HG03097 (cell line): ENCODE data around the gene FAM53A.

Source experiments
- ATAC-seq: cut with Tn5 transposase; IDR thresholded peaks from one replicate; pipeline ENCODE4 v1.9.1; 2021; ENCODE audit not compliant: unreplicated experiment, low FRiP score

Gene FAM53A

DNA sequence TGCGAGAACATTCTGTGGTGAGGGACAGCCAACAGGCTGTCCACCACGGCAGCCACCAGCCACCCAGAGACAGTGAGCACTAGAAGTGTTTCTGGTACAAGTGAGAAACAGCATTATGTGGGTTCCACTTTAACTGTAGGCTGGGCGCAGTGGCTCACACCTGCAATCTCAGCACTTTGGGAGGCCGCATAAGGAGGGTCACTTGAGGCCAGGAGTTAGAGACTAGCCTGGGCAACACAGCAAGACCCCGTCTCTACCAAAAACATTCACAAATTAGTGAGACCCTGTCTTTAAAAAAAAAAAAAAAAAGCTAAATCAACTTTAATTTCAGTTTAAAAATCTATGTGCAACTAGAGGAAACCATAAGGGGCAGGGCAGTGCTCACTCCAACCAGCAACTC lies 20.6 kb downstream of the FAM53A start:
- ATAC-seq, result no peak

DNA sequence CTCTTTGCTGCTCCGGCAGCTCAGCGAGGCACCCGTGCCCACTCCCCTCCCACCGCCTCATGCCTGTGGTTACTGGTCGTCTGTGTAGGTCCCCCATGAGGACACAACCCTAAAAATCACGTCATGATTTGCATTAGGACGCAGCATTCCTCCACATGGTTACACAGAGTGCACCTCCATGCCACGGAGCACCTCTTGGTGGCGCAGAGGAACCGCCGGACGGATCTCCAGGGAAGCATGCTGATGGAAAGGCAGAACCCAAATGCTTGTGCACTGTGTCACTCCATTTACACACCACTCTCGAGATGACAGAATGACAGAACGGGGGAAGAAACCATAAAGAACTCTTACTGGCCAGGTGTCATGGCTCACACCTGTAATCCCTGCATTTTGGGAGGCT lies 22.4 kb downstream of the FAM53A start:
- no peak for ATAC-seq

DNA sequence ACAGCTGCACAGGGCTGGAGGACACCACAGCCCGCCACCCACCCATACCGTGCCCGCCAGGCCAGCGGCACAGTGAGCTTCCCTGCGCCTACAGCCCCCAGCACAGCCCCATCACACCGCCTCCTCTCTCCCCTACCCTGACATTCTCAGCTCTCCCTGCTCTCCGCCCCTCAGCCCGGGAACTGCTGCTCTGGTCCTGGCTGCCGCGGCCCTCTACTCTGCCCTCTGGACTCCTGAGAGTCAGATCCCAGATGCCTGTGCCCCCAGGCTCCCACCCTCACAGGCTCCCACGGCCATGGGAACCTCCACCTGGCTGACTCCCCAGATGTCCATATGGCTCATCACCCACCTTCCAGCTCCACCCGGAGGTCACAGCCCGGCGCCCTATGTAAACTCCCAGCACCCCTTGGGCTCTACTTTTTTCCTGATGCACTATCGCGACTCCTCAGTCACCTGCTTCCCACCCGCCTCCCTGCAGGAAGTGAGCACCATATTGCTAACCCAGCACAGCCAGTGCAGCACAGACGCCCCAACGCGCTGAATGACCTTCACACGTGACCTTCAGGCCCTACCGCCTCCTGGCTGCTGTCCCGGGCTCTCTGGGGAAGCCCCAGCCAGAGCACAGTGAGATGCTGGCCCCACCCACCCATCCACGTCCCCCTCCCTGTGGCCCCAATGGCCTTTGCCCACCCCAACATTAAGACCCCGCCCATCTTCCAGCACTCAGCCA lies 23.0 kb downstream of the FAM53A start:
- ATAC-seq, result no peak

DNA sequence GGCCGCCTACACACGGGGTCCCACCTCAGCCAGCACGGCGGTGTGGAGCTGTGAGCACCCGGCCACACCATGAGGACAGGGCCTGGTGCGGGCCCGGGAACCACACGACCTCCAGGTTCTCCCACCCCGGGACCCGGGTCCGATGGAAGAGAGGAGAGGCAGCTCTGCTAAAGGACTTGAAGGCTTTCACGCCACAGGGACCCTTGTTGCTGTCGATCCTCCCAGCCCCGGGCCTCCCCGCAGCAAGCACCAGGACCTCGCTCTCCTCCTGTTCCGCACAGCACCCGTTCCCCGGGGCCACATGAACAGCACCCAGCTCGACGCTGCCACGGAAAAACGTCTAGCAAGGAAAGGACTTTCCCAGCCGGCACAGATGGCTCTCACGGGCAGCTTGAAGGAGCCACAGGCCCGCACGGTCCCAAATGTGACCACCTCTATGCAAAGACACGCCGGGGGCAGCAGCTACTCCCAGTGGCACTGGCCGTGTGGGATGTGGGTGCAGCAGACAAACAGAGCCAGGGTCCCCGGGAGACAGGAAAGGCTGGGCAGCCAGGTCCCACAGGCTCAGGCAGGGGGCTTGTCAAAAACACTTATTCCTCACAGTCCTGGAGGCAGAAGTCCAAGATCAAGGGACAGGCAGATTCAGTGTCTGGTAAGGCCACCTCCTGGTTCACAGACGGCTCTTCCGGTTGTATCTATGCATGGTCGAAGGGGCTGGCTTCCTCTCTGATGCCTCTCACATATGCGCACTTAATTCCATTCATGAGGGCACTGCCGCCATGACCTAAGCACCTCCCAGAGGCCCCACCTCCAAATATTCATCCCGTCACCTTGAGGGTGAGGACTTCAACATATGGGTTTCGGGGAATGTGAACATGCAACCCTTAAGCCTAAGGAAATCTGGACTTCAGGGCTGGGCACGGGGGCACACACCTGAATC lies 24.7 kb downstream of the FAM53A start:
- no peak for ATAC-seq

GRCh38 chr4:1658581-1658980 lies 25.5 kb downstream of the FAM53A start:
- ATAC-seq, result no peak

- ATAC-seq, result no peak
Observed at GRCh38 chr4:1658146-1658545, 26.0 kb downstream of the FAM53A start.

GRCh38 chr4:1656986-1657385 lies 27.1 kb downstream of the FAM53A start:
- no peak for ATAC-seq

DNA sequence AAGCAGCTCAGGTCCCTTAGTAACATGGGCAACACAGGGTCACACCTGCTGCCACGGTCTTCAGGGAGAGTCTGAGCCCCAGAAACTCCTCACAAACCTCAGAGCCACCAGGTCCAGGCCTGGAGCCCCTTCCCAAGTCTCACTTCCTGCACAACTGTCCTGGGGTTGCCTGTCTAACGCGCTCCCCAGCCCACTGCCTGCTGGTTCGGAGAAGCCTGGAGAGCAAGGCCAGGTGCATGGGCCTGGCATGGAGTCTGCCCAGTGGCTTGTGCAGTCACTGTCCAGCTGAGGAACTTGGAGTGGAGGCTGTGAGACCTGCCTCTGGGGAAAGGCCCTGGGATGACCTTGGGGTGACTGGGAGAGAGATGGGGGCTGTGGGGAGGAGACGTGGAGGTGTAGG lies 28.0 kb downstream of the FAM53A start:
- ATAC-seq, result no peak

- no peak for ATAC-seq
Observed at GRCh38 chr4:1655676-1656075, 28.4 kb downstream of the FAM53A start.

GRCh38 chr4:1655081-1655480 lies 29.0 kb downstream of the FAM53A start:
- ATAC-seq, result no peak

DNA sequence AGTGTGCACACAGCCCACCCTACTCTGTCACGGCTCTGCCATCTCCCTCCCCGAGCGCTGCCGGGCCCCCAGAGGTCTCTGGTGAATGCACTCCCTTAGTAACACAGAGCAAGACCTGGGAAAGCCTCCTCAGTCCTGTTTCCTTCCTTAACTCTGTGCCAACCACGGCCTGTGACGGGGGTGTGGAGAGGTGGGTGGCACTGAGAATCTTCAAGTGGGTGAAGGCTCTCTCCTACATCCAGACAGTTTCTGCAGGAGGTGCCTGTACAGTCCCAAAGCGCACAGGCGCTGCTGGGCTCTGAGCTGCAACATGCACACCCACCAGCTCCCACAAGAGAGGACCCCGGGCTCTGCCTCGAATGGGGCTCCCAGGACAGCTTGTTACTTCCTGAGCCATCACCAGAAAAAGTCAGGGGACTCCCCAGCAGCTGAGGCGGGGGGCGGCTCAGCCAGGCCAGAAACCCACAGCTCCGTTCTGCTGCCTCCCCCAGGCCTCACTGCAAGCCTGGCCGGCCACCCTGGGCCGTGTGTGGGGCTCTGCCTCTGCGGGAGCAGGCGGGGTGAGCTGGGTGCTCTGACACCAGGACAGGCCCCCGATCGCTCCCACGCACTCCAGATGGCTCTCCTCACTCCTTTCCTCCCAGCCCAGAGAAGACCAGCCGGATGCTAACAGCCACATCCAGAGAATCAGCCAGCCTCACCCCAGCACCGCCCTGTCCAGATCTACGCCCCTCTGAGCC lies 29.7 kb downstream of the FAM53A start:
- ATAC-seq, result no peak

- no peak for ATAC-seq
Observed at GRCh38 chr4:1653776-1654175, 30.3 kb downstream of the FAM53A start.

- ATAC-seq, result no peak
Observed at GRCh38 chr4:1652088-1652487, 32.0 kb downstream of the FAM53A start.

- ATAC-seq, result no peak
Observed at GRCh38 chr4:1651609-1652008, 32.5 kb downstream of the FAM53A start.

GRCh38 chr4:1648962-1649361 lies 35.2 kb downstream of the FAM53A start:
- ATAC-seq, result no peak

GRCh38 chr4:1647432-1647831 lies 36.7 kb downstream of the FAM53A start:
- no peak for ATAC-seq

GRCh38 chr4:1646690-1647089 lies 37.4 kb downstream of the FAM53A start:
- no peak for ATAC-seq

DNA sequence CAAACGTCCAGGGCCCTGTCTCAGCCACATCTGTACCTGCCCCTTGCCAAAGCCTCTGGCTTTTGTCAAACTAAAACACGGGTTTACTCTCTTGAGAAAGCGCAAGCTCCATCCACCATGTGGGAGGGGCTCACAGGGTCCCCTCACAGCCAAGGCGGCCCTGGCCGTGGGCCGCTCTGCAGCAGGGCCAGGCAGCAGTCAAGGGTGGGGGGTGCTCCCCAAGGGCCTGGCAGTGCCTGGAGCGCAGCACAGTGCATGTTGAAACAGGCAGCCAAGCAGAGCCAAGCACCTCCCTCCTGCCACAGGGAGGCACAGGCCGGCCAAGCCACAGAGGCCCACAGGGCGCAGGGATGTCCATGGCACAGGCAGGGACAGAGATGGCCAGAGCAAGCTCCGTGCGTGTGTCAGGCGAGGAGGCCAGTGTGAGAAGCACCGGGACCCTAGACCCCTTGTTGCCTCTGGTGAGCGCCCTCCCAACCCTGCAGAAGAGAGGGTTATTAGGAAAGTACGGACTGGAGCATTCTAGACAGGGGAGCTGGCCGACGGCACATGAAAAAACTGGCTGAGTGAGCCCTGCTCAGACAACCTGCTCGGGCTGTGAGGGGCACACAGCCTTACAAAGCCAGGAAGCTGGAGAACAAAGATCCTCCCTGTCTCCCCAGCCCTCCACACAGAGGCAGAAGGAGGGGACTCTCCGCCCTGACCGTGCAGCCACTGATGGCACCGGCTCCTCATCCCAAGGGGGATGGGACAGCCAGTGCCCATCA lies 39.0 kb downstream of the FAM53A start:
- no peak for ATAC-seq

DNA sequence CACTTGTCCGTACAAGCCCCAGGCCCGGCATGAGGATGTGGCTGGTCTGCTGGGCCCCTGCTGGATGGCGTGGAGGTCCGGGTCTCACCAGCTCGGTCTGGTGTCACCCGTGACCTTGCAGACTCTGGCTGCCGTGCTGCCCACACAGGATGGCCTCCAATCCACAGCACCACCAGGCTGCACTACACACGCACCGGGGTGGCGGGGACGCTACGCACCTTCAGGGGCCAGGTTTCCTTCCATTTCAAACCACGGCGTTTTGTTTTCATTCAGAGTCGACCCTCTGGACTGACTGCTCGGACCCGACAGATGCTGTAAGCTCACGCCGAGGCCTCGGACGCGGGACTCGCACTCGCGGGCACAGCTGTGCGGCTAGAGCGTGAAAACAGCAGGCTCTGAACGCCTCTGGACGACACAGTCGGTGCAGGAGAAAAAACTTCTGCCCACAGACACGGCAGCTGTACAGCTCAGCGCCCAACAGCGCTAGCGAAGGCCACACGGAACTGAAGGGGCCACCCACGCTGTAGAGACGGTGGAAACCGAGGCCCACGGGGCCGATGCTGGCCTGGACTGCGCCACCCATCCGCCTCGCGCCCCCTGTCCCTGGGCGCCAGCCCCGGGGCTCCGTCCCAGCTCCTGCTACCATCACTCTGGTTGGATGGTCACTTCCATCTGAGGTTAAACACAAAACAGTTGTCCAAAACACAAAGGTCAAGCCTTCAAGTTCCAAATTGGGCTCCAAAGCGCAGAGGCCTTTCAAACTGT lies 40.0 kb downstream of the FAM53A start:
- no peak for ATAC-seq
